ENCODE data around the gene SKAP1.
"Not testable (repeated sequence)": the region's sequence is repeated elsewhere in the genome, so short reads cannot be mapped to it uniquely, and the experiment has no call there.

SKAP1 gene

GRCh38 chr17:48456589-48456988 lies 26.6 kb upstream of the SKAP1 start:
- H3K4me3 ChIP-seq, result no peak overlapping the region
- no peak for TF ChIP-seq POLR2AphosphoS5 (IDR thresholded peaks at IDR 0.05; ENCODE audit: borderline replicate concordance, low read depth, low read length)
- no peak for TF ChIP-seq EZH2 (IDR thresholded peaks at IDR 0.05)
- no peak for TF ChIP-seq FOXP2 (optimal IDR thresholded peaks at IDR 0.05; ENCODE audit: control extremely low read depth, extremely low read length, insufficient read depth)
- no peaks in the 10 kb centered on the region for H3K9me3 ChIP-seq (ENCODE audit: low read depth, low read length)
- no peak overlapping the region for H3K9ac ChIP-seq (ENCODE audit: insufficient read length)
- no peak for DNase-seq (ENCODE audit: low read depth, low spot score)
- no peak overlapping the region for H3K27ac ChIP-seq
- no peaks in the 10 kb centered on the region for H3K36me3 ChIP-seq (ENCODE audit: insufficient read depth, low read length)

GRCh38 chr17:48455791-48456190 lies 25.8 kb upstream of the SKAP1 start:
- Histone ChIP-seq H3K9me3 (ENCODE audit: low read depth, low read length) (no peaks in the 10 kb centered on the region), H3K27ac (no peak overlapping the region), H3K9ac (ENCODE audit: insufficient read length) (no peak overlapping the region), H3K4me3 (no peak overlapping the region), H3K36me3 (ENCODE audit: insufficient read depth, low read length) (no peaks in the 10 kb centered on the region)
- DNase-seq (ENCODE audit: low read depth, low spot score), result no peak
- TF ChIP-seq FOXP2 (optimal IDR thresholded peaks at IDR 0.05; ENCODE audit: control extremely low read depth, extremely low read length, insufficient read depth), result no peak
- no peak for TF ChIP-seq EZH2 (IDR thresholded peaks at IDR 0.05)
- TF ChIP-seq POLR2AphosphoS5 (IDR thresholded peaks at IDR 0.05; ENCODE audit: borderline replicate concordance, low read depth, low read length), result no peak

- no peak overlapping the region for H3K9ac ChIP-seq (ENCODE audit: insufficient read length)
- no peak overlapping the region for H3K4me3 ChIP-seq
- H3K9me3 ChIP-seq (ENCODE audit: low read depth, low read length), result no peaks in the 10 kb centered on the region
- no peak overlapping the region for H3K27ac ChIP-seq
- no peak for DNase-seq (ENCODE audit: low read depth, low spot score)
- H3K36me3 ChIP-seq (ENCODE audit: insufficient read depth, low read length), result no peaks in the 10 kb centered on the region
- TF ChIP-seq POLR2AphosphoS5 (IDR thresholded peaks at IDR 0.05; ENCODE audit: borderline replicate concordance, low read depth, low read length) (no peak), FOXP2 (optimal IDR thresholded peaks at IDR 0.05; ENCODE audit: control extremely low read depth, extremely low read length, insufficient read depth) (no peak), EZH2 (IDR thresholded peaks at IDR 0.05) (no peak)
These were observed 23.4 kb upstream of the SKAP1 start for GRCh38 chr17:48453447-48453846.

GRCh38 chr17:48451489-48451888 lies 21.5 kb upstream of the SKAP1 start:
- TF ChIP-seq EZH2 (IDR thresholded peaks at IDR 0.05) (no peak), POLR2AphosphoS5 (IDR thresholded peaks at IDR 0.05; ENCODE audit: borderline replicate concordance, low read depth, low read length) (no peak), FOXP2 (optimal IDR thresholded peaks at IDR 0.05; ENCODE audit: control extremely low read depth, extremely low read length, insufficient read depth) (no peak)
- no peak overlapping the region for H3K27ac ChIP-seq

GRCh38 chr17:48449335-48449734 lies 19.3 kb upstream of the SKAP1 start:
- H3K4me3 ChIP-seq; H3K27ac ChIP-seq; DNase-seq (ENCODE audit: low read depth, low spot score); H3K9ac ChIP-seq (ENCODE audit: insufficient read length); H3K36me3 ChIP-seq (ENCODE audit: insufficient read depth, low read length); H3K9me3 ChIP-seq (ENCODE audit: low read depth, low read length): not testable (repeated sequence)

More at GRCh38 chr17:48451489-48451888, 21.5 kb upstream of the SKAP1 start:
- H3K9ac ChIP-seq (ENCODE audit: insufficient read length), result no peak overlapping the region
- H3K4me3 ChIP-seq, result no peak overlapping the region
- no peaks in the 10 kb centered on the region for H3K9me3 ChIP-seq (ENCODE audit: low read depth, low read length)
- no peaks in the 10 kb centered on the region for H3K36me3 ChIP-seq (ENCODE audit: insufficient read depth, low read length)
- DNase-seq (ENCODE audit: low read depth, low spot score), result no peak

GRCh38 chr17:48445248-48445620 lies 15.2 kb upstream of the SKAP1 start:
- H3K9ac ChIP-seq (ENCODE audit: insufficient read length), result no peak overlapping the region
- TF ChIP-seq EZH2 (IDR thresholded peaks at IDR 0.05) (no peak), FOXP2 (optimal IDR thresholded peaks at IDR 0.05; ENCODE audit: control extremely low read depth, extremely low read length, insufficient read depth) (no peak), POLR2AphosphoS5 (IDR thresholded peaks at IDR 0.05; ENCODE audit: borderline replicate concordance, low read depth, low read length) (no peak)
- no peaks in the 10 kb centered on the region for H3K9me3 ChIP-seq (ENCODE audit: low read depth, low read length)
- no peak overlapping the region for H3K4me3 ChIP-seq
- no peaks in the 10 kb centered on the region for H3K36me3 ChIP-seq (ENCODE audit: insufficient read depth, low read length)
- no peak overlapping the region for H3K27ac ChIP-seq
- no peak for DNase-seq (ENCODE audit: low read depth, low spot score)

- no peak overlapping the region for H3K4me3 ChIP-seq
- no peak for TF ChIP-seq FOXP2 (optimal IDR thresholded peaks at IDR 0.05; ENCODE audit: control extremely low read depth, extremely low read length, insufficient read depth)
- no peak for TF ChIP-seq POLR2AphosphoS5 (IDR thresholded peaks at IDR 0.05; ENCODE audit: borderline replicate concordance, low read depth, low read length)
- no peak for TF ChIP-seq EZH2 (IDR thresholded peaks at IDR 0.05)
- no peak overlapping the region for H3K27ac ChIP-seq
- no peaks in the 10 kb centered on the region for H3K9me3 ChIP-seq (ENCODE audit: low read depth, low read length)
- no peaks in the 10 kb centered on the region for H3K36me3 ChIP-seq (ENCODE audit: insufficient read depth, low read length)
- no peak overlapping the region for H3K9ac ChIP-seq (ENCODE audit: insufficient read length)
- DNase-seq (ENCODE audit: low read depth, low spot score), result no peak
These were observed 14.7 kb upstream of the SKAP1 start for GRCh38 chr17:48444516-48445247.

- DNase-seq (ENCODE audit: low read depth, low spot score), result no peak
- Histone ChIP-seq H3K9me3 (ENCODE audit: low read depth, low read length) (no peaks in the 10 kb centered on the region), H3K36me3 (ENCODE audit: insufficient read depth, low read length) (no peaks in the 10 kb centered on the region), H3K9ac (ENCODE audit: insufficient read length) (no peak overlapping the region), H3K4me3 (no peak overlapping the region), H3K27ac (no peak overlapping the region)
- no peak for TF ChIP-seq FOXP2 (optimal IDR thresholded peaks at IDR 0.05; ENCODE audit: control extremely low read depth, extremely low read length, insufficient read depth)
- no peak for TF ChIP-seq EZH2 (IDR thresholded peaks at IDR 0.05)
- TF ChIP-seq POLR2AphosphoS5 (IDR thresholded peaks at IDR 0.05; ENCODE audit: borderline replicate concordance, low read depth, low read length), result no peak
These were observed 13.7 kb upstream of the SKAP1 start for GRCh38 chr17:48443712-48444111.

- no peak for DNase-seq (ENCODE audit: low read depth, low spot score)
- H3K9ac ChIP-seq (ENCODE audit: insufficient read length), result no peak overlapping the region
- H3K36me3 ChIP-seq (ENCODE audit: insufficient read depth, low read length), result no peaks in the 10 kb centered on the region
- TF ChIP-seq FOXP2 (optimal IDR thresholded peaks at IDR 0.05; ENCODE audit: control extremely low read depth, extremely low read length, insufficient read depth) (no peak), EZH2 (IDR thresholded peaks at IDR 0.05) (no peak), POLR2AphosphoS5 (IDR thresholded peaks at IDR 0.05; ENCODE audit: borderline replicate concordance, low read depth, low read length) (no peak)
- H3K27ac ChIP-seq, result no peak overlapping the region
- no peak overlapping the region for H3K4me3 ChIP-seq
- H3K9me3 ChIP-seq (ENCODE audit: low read depth, low read length), result no peaks in the 10 kb centered on the region
These were observed 12.8 kb upstream of the SKAP1 start for GRCh38 chr17:48442819-48443218.

All from SK-N-MC (cell line).